GM18517 (cell line): ENCODE data around the gene MGAT1.

Source experiments
- ATAC-seq: cut with Tn5 transposase; IDR thresholded peaks from one replicate; pipeline ENCODE4 v1.9.1; 2021; ENCODE audit warnings: mild to moderate bottlenecking, moderate library complexity; ENCODE audit not compliant: unreplicated experiment

The MGAT1 gene

DNA sequence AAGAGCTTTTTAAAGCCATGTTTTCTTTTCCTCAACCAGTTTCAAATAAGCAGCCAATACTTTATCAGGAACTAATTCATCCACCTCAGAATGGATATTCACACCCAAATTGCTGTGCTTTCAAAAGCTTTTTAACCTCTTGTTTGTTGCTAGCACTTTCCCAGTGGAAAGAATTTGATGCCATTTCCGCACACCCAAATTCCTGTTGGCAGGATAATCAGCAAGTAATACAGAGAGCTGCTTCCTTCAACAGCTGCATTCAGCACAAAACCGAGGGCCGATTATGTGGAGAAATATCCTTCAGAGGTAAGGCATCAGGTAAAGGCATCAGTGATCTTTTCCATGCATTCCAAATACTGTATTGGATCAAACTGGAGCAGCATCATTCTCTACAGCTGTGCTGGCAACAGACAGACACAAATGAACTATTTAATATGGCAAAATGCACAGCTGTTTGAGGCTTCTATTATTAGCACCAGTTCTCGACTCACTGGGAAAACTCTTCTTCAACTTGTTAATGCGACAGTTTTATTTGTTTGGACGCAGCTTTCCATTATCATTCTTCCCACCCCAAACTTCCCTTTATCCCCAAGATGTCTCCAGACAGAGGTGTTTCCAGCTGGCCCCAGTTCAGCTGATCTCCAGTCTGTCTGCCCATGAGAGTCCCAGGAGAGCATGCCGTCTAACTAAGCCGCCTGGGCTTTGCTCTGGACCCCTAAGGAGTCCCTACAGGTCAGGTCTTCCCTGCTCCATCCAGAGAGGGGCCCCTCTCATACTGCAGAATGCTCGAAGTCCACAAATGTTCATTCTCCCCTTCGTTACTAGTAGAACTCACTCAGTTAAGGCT, 22.2 kb upstream of the MGAT1 start:
- no peak for ATAC-seq

- no peak for ATAC-seq
These were observed 21.5 kb upstream of the MGAT1 start for GRCh38 chr5:180823940-180824629.

DNA sequence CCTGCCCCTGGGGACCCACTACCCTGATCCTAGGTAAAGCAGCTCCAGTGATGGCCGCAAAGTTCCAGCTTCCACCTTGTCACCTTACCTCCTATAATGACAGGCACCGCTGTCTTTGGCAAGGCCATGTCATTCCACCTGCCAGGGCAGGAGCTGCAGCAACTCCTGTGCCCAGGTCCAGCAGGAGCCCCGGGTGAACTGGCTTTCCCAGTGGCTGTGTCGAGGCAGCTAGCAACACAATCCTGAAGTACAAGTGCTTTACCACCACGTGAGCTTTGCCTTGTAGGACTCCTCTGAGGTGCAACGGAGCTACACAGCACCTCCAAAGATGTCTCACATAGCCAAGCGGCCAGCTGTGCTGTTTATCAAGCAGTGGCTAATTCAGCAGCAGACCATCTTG, 20.7 kb upstream of the MGAT1 start:
- ATAC-seq, result no peak

- no peak for ATAC-seq
These were observed 18.9 kb upstream of the MGAT1 start for GRCh38 chr5:180821538-180821937.

- ATAC-seq, result peak; percentile 70
These were observed 18.2 kb upstream of the MGAT1 start for GRCh38 chr5:180820788-180821321.

DNA sequence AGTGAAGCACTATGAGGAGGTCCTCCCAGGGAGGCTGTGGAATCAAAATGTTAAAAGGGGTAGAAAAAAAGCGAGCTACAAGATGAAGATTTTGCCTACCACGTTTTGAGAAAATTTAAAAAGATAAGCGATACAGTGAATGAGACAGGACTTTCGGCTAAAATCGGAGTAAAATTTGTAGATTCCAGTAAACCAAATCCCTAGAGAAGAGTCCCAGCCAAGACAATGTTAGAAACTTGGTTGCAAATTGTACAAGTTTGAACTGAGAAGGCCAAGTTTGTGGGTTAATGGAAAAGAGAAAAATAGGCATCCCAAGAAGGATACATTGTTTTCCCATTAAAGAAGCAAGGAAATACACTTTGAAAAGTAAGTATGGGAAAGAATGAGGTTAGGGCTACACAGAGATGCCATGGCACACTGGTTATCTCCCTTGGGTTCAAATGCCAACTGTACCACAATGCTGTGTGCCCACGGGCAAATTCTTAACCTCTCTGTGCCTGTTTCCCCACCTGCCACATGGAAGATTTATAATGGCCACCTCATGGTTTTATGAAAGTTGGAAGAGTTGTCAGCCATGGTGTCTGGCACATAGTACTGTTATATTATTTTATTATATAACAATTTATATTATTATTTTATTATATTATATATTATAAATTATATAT, 16.2 kb upstream of the MGAT1 start:
- no peak for ATAC-seq

DNA sequence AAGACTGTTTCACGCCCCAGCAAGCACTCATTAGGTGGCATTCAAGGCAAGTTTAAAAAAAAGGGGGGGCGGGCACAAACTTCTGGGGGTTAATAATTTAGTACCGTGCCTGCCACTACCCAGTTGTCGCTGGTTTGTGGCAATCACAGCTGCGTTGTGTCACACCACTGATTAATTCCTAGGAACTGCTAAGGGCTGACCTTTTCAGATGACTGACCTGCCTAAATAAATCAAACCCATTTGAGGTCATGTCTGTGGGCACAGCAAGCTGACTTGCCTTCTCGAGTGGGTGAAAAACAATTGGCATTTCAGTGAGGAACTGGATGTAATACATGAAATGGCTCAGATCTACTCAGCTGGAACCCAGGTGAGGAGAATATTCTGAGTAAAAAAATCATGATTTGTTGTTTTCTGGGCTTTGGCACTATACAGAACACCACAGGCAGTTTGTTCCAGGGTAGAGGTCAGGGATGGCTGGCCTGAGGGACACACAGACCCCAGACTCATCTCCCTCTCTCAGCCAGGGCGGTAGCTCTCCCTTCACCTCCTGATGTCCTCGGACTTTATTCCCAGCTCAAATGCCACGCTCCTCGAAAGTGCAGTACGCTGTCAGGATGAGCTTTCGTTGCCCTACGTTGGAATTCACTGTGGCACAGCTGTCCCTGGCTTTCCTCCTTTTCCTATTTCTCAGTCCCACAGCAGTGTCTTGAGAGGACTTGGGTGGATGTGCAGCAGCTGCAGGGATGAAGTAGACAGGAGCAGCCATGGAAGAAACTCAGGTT, 15.5 kb upstream of the MGAT1 start:
- ATAC-seq, result no peak

DNA sequence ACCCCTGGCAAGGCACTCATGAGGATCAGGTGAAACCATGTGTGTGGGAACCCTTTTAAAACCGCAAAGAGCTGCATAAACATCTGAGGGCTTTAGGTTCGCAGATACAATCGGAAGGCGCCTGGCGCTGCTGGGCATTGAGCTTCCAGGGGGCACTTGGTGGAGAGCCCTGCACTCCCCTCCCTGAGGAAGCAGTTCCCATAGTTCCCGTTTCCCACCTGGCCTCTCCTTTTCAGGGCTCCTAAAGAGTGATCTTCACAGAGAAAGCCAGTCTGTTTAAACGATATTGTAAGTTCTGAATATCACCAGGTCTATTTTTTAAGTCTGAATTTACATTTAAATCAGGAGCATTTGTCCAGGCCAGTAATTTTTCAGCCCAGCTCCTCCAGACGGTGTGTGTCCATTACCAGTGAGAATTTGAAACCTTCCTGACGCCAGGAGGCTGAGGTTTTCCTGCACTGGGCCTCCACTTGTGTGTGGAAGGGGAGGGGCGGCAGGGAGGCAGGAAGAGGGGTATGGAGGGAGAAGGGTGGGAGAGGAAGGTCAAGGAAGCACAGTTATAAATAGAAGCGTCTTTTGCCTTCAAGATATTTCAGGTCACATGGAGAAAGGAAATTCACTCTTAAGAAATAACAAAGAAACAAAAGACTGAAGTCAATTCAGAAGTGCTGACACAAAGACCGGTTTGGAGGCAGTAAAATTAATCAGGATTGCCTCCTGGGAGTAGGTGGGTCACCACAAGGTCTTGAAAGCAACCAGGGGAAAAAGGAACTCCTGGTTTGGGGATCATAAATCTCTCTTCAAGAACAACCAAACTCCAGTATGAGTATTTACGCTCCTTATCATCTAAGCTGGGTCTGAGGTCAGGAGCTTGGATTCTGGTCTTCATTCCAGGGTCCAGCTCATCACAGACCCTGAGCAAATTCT, 14.3 kb upstream of the MGAT1 start:
- ATAC-seq, result no peak

GRCh38 chr5:180815293-180815917, 12.8 kb upstream of the MGAT1 start:
- ATAC-seq, result no peak

GRCh38 chr5:180813420-180813819, 10.8 kb upstream of the MGAT1 start:
- ATAC-seq, result no peak

GRCh38 chr5:180811623-180812124, 9.1 kb upstream of the MGAT1 start:
- ATAC-seq, result no peak

- ATAC-seq, result no peak
These were observed 8.5 kb upstream of the MGAT1 start for GRCh38 chr5:180810959-180811622.

DNA sequence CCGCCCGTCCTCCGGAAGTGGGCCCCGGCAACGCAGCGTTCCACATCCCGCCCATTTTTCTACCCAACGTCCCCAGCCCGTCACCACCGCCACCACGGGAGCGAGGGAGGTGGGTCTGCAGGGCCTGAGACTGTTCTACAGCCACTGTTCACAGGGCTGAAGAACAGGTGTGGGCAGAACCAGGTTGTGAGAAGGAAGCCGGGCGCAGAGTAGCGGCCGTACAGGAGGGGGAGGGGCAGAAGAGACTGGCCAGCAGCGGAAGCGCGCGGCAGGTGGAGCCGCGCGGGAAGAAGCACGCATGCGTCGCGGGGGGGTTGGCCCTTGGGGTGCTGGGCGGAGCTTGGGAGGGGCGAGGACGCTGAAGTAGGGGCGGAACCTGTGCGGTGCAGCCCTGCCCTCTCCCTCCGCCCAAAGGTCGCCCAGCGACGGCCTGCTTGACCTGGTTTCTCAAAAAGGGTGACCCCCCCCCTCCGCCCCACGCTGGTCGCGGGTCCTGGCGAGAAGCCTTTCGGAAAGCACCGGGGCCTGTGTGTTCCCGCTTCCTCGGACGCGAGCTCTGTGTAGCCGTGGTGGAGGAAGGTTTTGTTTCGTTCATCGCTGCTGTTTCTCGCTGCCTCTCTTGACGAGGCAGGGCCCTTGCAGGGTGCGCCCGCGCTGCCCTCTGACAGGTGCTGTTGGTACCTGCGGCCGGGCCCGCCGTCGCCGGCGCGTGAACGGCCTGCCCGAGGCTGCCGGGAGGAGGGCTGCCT, 7.8 kb upstream of the MGAT1 start:
- ATAC-seq, result peak; percentile 56

GRCh38 chr5:180809403-180810209, 7.0 kb upstream of the MGAT1 start:
- ATAC-seq, result peak; percentile 68

DNA sequence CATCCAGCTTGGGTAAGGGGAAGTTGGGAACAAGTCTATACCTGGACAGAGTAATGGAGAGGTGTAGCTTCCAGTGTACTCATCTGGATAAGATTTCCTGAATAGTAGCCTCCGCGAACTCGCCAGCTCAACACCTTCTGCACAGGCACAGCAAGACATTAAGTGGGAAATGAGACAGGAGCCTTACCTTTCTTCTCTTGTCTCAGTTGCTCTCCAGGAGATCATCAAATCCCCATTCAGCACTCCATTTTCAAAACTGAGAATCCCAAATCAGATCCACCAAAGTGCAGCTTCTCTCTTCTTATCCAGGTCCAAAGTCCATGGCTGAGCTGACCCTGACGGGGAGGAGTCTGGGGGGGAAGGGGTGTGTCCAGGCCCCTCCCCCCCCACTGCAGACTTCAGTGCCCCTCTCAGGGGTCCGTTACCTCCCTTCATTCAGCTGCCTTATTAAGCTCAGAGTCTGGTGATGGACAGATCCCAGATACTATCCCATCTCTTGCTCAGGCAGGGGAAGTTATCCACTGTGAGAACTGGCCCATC, 5.9 kb upstream of the MGAT1 start:
- ATAC-seq, result no peak

DNA sequence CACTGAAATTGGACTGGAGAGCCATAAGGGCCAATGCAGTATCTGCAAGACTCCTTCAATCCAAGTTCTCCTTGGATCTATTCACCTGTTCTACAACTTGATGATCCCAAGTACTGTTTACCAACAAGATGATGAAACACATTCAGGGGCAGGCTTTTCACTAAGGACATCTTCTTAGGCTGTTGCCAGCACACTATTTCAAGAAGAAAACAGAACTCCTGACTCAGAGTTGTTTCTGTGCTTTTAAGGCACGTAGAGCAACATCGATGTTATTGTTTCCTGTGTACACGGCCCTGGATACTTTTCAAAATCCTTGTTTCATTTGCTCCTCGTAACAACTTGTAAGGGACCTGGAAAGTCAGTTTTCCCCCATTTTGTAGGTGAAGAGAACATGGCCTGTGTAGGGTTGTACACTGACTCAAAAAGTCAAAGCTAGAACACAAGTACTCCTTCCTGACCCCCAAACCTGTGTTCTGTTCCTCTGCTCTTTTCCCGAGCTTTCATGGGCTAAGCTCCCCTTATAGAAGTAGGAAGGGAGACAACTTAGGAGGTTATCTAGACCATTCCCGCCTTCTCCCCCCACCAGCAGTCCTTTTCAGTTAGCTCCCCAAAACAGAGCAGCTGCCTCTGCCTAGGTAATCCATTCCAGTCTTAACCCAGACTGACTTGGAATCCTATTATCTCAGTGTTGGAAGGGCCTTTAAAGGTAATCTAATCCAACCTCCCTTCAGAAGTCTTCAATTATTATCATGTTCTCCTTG, 5.2 kb upstream of the MGAT1 start:
- ATAC-seq, result no peak
